Activated B cell treated with CpG ODN at 0.5 μM for 24 hours (primary cell): ENCODE data around the gene DTL. TPM values are rescaled to one million over a fixed set of nuclear protein-coding genes. Genes with fewer than 3 reads are reported as not detected.

Experiments
- ATAC-seq: fragments of 200-7000 bp; cut with Tn5 transposase; one replicate; pipeline ENCODE4 v1.10.0; 2021; ENCODE audit warnings: low read depth, mild to moderate bottlenecking, moderate library complexity
- CTCF ChIA-PET: fragments of 350-600 bp; sonication (Branson Sonifier 250); formaldehyde crosslinking; loops from one replicate; lab custom pipeline; 2021; ENCODE audit warnings: antibody characterized with exemption; lab: Charles Lee
- POLR2A ChIA-PET: fragments of 350-600 bp; sonication (Branson Sonifier 250); formaldehyde crosslinking; loops from one replicate; lab custom pipeline; 2021; ENCODE audit warnings: antibody characterized with exemption; lab: Charles Lee
- DNase-seq: peaks from one replicate; pipeline ENCODE4 v3.0.0; 2022
- H3K27ac Mint-ChIP-seq: one replicate; pipeline ENCODE4 v1.8.0; 2020; ENCODE audit warnings: mixed read lengths
- H3K27me3 Mint-ChIP-seq: one replicate; pipeline ENCODE4 v1.8.0; 2021; ENCODE audit warnings: mixed read lengths
- H3K36me3 Mint-ChIP-seq: one replicate; pipeline ENCODE4 v1.8.0; 2021; ENCODE audit warnings: low read depth, mixed read lengths
- H3K4me1 Mint-ChIP-seq: one replicate; pipeline ENCODE4 v1.8.0; 2021; ENCODE audit warnings: mixed read lengths
- H3K4me3 Mint-ChIP-seq: one replicate; pipeline ENCODE4 v1.8.0; 2020; ENCODE audit warnings: mild to moderate bottlenecking, mixed read lengths
- H3K9me3 Mint-ChIP-seq: one replicate; pipeline ENCODE4 v1.8.0; 2020; ENCODE audit warnings: mixed read lengths
- CTCF ChIP-seq: fragments of 200-600 bp; IDR thresholded peaks from one replicate; pipeline ENCODE4 v1.8.0; 2022; ENCODE audit warnings: antibody characterized with exemption, mild to moderate bottlenecking
- intact Hi-C: fragments of 100-400 bp; cut with micrococcal nuclease; formaldehyde crosslinking; loops from one replicate; pipeline ENCODE4 v1.15.1; 2024
- total RNA-seq: library from RNA; stranded (reverse); gene quantifications from 2 replicates; pipeline ENCODE4 v1.2.3, GENCODE V29; 2022

DTL gene
- total RNA-seq, 1 donor from 2014 or later, result 5.0 TPM

- Mint-ChIP-seq H3K4me3 (no peak overlapping the region), H3K36me3 (peaks cover 8% of the 10 kb centered on the region), H3K4me1 (no peaks in the 10 kb centered on the region), H3K27me3 (no peaks in the 10 kb centered on the region), H3K9me3 (peaks cover 6% of the 10 kb centered on the region), H3K27ac (no peak overlapping the region)
- CTCF ChIA-PET, result interaction anchor here (1.3 kb wide), 1 partner anchor 354 kb away, joined by 4 read pairs; no protein-coding TSS in a partner anchor
- POLR2A ChIA-PET, result no interaction called here
- DNase-seq (no peak), ATAC-seq (no peak)
- intact Hi-C loops, result no loop called here
- TF ChIP-seq CTCF, result no peak
Measured at GRCh38 chr1:212101735-212102134, 66.2 kb downstream of the DTL start.

- H3K4me3 Mint-ChIP-seq, result no peak overlapping the region
- H3K4me1 Mint-ChIP-seq, result no peaks in the 10 kb centered on the region
- ChIA-PET CTCF (no interaction called here), POLR2A (no interaction called here)
- no peak for TF ChIP-seq CTCF
- DNase-seq (no peak), ATAC-seq (no peak)
- no peaks in the 10 kb centered on the region for H3K27me3 Mint-ChIP-seq
- no peak overlapping the region for H3K27ac Mint-ChIP-seq
- no peaks in the 10 kb centered on the region for H3K36me3 Mint-ChIP-seq
- no peaks in the 10 kb centered on the region for H3K9me3 Mint-ChIP-seq
- intact Hi-C loops, result no loop called here
Measured at GRCh38 chr1:212104586-212105325, 69.2 kb downstream of the DTL start.

GRCh38 chr1:212106286-212106792, 70.8 kb downstream of the DTL start:
- no peak overlapping the region for H3K4me3 Mint-ChIP-seq
- H3K4me1 Mint-ChIP-seq, result no peaks in the 10 kb centered on the region
- intact Hi-C loops, result no loop called here
- H3K9me3 Mint-ChIP-seq, result no peaks in the 10 kb centered on the region
- no peaks in the 10 kb centered on the region for H3K36me3 Mint-ChIP-seq
- H3K27me3 Mint-ChIP-seq, result no peaks in the 10 kb centered on the region
- ChIA-PET CTCF (no interaction called here), POLR2A (no interaction called here)
- TF ChIP-seq CTCF, result no peak
- ATAC-seq, result no peak
- H3K27ac Mint-ChIP-seq, result no peak overlapping the region
- DNase-seq, result no peak

GRCh38 chr1:212107481-212107880, 71.9 kb downstream of the DTL start:
- Mint-ChIP-seq H3K27me3 (no peaks in the 10 kb centered on the region), H3K9me3 (no peaks in the 10 kb centered on the region), H3K36me3 (no peaks in the 10 kb centered on the region), H3K4me3 (no peak overlapping the region), H3K27ac (no peak overlapping the region), H3K4me1 (no peaks in the 10 kb centered on the region)
- no peak for DNase-seq
- CTCF ChIA-PET, result no interaction called here
- POLR2A ChIA-PET, result no interaction called here
- no peak for TF ChIP-seq CTCF
- intact Hi-C loops, result no loop called here
- no peak for ATAC-seq

GRCh38 chr1:212108187-212108586, 72.6 kb downstream of the DTL start:
- ATAC-seq (no peak), DNase-seq (no peak)
- no peak overlapping the region for H3K27ac Mint-ChIP-seq
- ChIA-PET CTCF (no interaction called here), POLR2A (no interaction called here)
- H3K9me3 Mint-ChIP-seq, result no peaks in the 10 kb centered on the region
- TF ChIP-seq CTCF, result no peak
- no peaks in the 10 kb centered on the region for H3K36me3 Mint-ChIP-seq
- intact Hi-C loops, result no loop called here
- H3K27me3 Mint-ChIP-seq, result no peaks in the 10 kb centered on the region
- H3K4me3 Mint-ChIP-seq, result no peak overlapping the region
- no peaks in the 10 kb centered on the region for H3K4me1 Mint-ChIP-seq
